Esophagus squamous epithelium (tissue), 4 donors: ENCODE data around the gene CPO.

Experiments
- CTCF ChIP-seq, 6 experiments: fragments of 450-650 bp in 4 of 6; fragments of 200-600 bp in 2 of 6; sonication (generic) in 2 of 6; IDR thresholded peaks; one replicate each; pipeline ENCODE4 v1.5.1; 2016 to 2019; ENCODE audit warnings: antibody characterized with exemption in 6 of 6, mild to moderate bottlenecking in 4 of 6, moderate library complexity in 4 of 6
- POLR2A ChIP-seq, 4 donors: fragments of 450-650 bp; IDR thresholded peaks; one replicate each; pipeline ENCODE4 v1.6.1; 2017; ENCODE audit warnings: antibody characterized with exemption in 4 of 4, mild to moderate bottlenecking in 4 of 4, moderate library complexity in 3 of 4

GRCh38 chr2:206936843-206937230 lies 2.5 kb upstream of the CPO start:
- no peak for TF ChIP-seq CTCF (IDR thresholded peaks at IDR 0.05)
- TF ChIP-seq POLR2A (IDR thresholded peaks at IDR 0.05): no peak
